NCI-H146 treated with DMSO at 0.1 percent for 48 hours (cell line): Measurements from ENCODE around the gene ACSS3.
"Not testable (repeated sequence)": the region's sequence is repeated elsewhere in the genome, so short reads cannot be mapped to it uniquely, and the experiment has no call there.

Experiments
- DNase-seq: peaks from one replicate; lab custom pipeline; 2025; ENCODE audit not compliant: unreplicated experiment; lab: John Stamatoyannopoulos, UW

Gene ACSS3

DNA sequence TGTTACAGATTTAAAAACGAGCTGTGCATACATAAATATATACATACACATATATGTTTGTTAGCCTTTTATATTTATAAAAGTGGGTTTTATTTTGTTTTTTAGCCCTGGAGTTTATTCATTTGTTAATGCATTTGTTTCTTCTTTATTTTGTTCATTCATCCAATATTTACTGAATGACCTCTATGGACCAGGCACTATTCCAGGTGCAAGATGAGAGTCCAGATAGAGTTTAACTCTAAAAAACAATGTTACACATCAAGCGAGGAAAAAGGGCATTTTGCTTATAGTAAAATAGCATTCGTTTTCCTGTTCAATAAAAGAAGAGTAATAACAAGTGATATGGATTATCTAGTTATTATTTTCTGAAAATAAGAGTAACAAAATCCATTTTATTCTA lies 14.2 kb downstream of the ACSS3 start:
- DNase-seq = no peak

GRCh38 chr12:81094718-81095360 lies 17.0 kb downstream of the ACSS3 start:
- DNase-seq = no peak

- DNase-seq = no peak
Measured at GRCh38 chr12:81095501-81096232, 17.8 kb downstream of the ACSS3 start.

DNA sequence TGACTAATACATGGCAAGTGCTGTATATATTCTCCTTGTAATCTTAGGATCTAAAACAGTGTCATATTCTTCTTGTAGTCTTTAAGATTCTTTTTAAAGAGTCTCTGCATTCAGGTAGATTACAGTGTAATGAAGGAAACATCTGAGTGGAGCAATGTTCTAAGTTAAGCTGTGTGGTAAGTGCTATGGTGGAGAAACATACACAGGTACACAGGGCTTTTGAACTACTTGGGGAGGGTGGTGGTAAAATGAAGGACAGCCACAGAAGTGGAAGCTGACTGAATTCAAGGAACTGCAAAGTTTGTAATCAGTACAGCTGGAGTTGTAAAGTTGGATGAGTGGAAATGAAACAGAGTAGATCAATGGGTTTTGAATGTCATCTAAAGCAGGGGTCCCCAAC lies 27.8 kb downstream of the ACSS3 start:
- DNase-seq = no peak

DNA sequence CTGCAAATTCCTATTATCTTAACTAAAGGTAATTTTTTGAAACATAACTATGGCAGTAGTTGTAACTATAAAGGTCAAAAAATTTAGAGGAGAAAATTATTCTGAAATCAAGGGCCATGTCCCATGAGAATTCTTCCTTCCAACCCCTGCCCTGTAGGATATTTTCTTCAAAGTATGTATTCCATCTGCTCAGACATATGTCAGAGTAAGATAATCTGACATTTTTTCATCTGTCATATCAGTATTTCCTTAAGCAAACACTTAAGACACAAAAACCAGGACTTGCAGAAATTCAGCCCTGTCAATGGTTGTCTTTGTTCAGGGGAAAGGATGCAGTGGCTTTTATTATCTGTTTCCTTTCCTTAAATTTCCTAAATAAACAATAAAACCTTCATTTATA lies 36.3 kb downstream of the ACSS3 start:
- no peak for DNase-seq

DNA sequence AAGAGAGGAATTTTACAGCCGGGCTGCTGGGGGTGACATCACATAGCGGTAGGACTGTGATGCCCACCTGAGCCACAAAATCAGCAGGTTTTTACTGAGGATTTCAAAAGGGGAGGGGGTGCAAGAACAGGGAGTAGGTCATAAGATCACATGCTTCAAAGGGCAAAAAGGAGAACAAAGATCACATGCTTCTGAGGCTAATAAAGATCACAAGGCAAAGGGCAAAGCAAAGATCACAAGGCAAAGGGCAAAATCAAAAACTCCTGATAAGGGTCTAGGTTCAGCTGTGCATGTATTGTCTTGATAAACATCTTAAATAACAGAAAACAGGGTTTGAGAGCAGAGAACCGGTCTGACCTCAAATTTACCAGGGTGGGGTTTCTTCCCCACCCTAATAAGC lies 41.2 kb downstream of the ACSS3 start:
- not testable (repeated sequence) for DNase-seq

GRCh38 chr12:81120961-81121360 lies 43.1 kb downstream of the ACSS3 start:
- no peak for DNase-seq

DNA sequence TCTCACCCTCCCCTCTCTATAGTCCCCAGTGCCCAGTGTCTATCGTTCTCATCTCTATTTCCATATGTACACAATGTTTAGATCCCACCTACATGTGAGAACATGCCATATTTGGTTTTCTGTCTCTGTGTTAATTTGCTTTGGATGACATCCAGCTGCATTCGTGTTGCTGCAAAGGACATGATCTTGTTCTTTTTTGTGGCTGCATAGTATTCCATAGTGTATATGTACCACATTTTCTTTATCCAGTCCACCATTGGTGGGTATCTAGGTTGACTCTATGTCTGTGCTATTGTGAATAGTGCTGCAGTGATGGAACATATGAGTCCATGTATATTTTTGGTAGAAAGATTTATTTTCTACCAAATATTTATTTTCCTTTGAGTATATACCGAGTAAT lies 45.7 kb downstream of the ACSS3 start:
- DNase-seq = no peak

DNA sequence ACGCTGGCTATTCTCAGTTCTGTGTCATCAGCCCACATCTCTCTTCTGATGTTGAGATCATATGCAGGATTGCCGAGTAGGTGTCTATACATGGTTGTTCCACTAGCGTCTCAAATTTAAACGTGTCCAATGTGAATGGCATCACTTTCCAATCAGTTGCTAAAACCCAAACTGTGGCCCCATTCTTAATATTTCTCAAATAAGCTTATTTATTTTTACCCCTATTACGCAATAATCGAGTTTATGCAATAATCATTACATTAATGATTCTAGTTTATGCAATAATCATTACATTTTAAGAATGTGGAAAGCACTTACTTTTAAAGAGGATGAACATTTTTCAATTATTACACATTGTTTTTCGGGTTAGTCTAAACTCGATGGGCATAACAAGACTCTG lies 47.8 kb downstream of the ACSS3 start:
- DNase-seq = no peak

DNA sequence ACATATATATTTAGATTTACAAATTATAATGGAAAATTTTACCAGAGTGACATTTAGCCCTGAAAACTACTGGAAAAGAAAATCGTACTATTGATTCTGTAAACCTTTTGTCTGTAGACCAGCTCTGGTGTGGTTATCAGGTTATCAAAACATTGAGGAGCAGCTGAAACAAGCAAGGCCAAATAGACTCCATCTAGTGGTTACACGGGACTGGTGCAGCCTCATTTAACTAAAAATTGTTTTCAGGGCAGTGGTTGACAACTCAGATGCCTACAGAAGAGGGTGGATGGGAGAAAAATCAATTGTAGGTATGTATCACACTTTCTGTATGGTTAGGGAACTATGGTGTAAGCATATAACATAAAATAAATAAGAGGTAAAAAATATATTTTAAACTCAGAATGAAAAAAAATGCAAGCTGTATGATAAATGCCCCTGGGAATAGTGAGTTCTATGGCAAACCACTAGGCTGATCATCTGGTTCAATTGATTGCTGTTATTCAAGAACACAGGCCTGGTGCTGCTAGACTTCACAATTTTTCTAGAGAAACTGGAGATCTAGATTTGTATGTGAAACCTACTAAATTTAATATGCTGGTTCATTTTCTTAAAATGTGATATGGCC lies 51.2 kb downstream of the ACSS3 start:
- peak; percentile 63 for DNase-seq

DNA sequence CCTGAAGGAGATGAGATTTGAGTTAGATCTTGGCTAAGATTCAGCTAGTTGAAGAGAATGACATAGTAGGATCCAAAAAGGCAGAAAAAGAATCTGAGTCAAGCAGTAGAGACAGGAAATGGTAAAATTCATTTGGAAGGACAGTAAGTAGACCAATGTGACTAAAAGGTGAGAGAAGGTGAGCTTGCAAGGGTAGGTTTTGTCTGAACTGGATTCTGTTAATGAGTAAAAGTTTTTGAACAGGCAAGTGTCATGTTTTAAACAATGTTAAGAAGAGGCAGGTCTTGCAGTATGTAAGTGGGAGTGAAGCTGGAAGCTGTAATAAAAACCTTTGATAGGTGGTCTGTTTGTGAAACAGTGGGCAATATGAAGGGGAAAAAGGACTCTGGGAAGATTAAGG lies 58.6 kb downstream of the ACSS3 start:
- DNase-seq = no peak

DNA sequence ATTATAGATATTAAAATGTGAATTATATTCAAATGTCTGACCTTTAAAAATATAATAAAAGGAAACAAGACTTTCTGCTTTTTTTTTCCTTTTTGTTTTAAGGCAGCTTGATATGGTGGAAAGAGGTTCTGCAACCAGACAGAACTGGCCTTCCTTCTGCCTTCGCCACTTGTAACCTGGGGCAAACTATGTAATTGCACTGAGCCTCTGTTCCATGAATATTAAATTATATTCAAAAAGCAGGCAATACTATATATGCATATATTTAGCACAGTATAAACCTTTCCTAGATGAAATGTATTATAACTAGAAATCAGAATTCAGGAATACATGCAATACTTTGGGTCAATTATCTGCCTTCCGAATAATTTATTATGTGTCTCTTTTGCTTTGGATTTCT lies 59.9 kb downstream of the ACSS3 start:
- DNase-seq = no peak

GRCh38 chr12:81141217-81141616 lies 63.3 kb downstream of the ACSS3 start:
- no peak for DNase-seq

DNA sequence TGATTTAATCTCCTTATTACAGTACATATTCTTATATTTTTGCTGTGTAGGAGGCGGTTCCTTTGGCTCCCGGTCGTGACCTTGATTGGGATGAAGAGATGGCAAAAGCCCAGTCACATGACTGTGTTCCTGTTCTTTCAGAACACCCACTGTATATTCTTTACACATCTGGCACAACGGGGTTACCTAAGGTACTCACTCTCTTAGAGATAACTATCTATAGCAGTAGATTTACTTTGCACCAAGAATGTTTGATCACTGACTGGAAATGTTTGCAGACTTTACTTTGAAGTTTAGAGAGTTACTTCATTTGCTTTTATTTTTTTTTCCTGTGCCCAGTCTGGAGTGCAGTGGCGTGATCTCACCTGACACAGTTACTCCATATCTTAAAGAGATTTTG lies 65.2 kb downstream of the ACSS3 start:
- no peak for DNase-seq

- DNase-seq = peak; percentile 28
Measured at GRCh38 chr12:81146228-81147225, 68.6 kb downstream of the ACSS3 start.

- peak; percentile 58 for DNase-seq
Measured at GRCh38 chr12:81147292-81147919, 69.5 kb downstream of the ACSS3 start.

GRCh38 chr12:81150382-81150781 lies 72.5 kb downstream of the ACSS3 start:
- DNase-seq = peak; percentile 99

DNA sequence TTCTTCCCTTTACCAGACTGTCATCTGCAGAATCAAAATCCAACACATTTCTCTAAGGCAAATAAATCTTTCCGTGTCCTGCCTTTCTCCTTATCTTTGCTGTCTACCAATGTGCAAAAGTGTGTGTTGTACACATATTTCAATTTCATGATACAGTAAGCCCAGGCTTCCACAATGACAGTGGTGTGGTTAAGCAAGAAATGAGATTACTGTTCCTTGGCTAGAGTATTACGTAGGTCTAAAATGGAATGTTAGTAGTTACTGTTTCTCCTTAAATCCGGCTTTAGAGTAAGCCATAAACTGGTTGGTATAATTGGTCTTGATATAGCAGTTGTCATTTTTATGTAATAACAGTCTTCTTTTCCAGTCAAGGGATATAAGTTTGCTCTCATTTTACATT lies 82.0 kb downstream of the ACSS3 start:
- no peak for DNase-seq

- no peak for DNase-seq
Measured at GRCh38 chr12:81161680-81162079, 83.8 kb downstream of the ACSS3 start.

DNA sequence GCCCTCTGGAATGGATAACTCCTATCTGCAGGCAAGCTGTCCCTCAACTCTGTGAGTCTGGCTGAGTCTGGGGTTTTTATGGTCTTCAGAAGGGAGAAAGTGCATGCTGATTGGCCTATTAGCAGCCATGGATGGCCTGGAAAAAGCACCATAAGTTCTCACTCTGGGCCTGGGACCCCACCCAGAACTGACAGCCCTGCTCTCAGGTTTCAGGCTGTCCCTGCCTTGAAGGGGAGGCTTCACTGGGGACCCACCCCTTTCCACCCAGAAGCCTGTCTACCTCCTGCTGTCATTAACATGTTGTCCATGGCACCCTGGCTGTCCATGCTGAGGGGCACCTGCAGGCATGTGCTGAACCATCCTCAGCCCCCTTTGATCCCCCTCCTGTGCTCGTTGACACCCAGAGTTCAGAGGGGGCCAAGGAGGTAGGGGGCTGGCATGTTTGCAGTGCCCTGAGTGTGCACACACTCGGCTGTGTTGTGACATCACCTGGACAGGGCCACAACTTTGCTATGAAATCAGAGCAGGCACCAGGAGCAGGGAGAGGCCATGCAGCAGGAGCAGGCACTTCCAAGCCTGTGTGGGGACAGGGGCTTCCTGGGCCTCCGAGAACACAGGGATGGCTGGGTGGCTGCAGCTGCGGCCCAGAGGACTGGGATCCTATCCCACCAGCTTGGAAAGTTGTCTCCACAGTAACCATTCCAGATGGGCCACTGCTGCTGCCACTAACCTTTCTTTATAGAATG lies 84.7 kb downstream of the ACSS3 start:
- DNase-seq = no peak
